Measurements from ENCODE around the gene MLLT10.

MLLT10 gene

GRCh38 chr10:21527598-21528235 is 6.3 kb upstream of the MLLT10 start:
- Histone ChIP-seq H3K9me3 (replicated peaks in 1 of 11) (no peaks in the 10 kb centered on the region), H3K36me3 (no peaks in the 10 kb centered on the region), H3K9ac (no peak overlapping the region), H4K20me1 (peaks cover 0 to 69% (median 49%) of the 10 kb centered on the region in 11 experiments; a peak in 19 of 22 replicates), H3K27ac (no peak overlapping the region), H3K27me3 (peaks cover 94 to 100% (median 95%) of the 10 kb centered on the region in 11 experiments), H3K4me3 (peak overlapping the region in 3 of 10 experiments; percentile 50 to 59 (median 50); a peak in 6 of 20 replicates), H3K4me2 (peak overlapping the region in 4 of 11 experiments; percentile 41 to 94 (median 74); a peak in 8 of 22 replicates), H3K4me1 (peaks cover 0 to 23% (median 5%) of the 10 kb centered on the region in 10 experiments; a peak in 14 of 20 replicates)
- no peak for TF ChIP-seq Cebpa-rat (IDR thresholded peaks at IDR 0.05)

- Histone ChIP-seq H3K4me2 (no peak overlapping the region), H3K36me3 (no peaks in the 10 kb centered on the region), H3K4me3 (no peak overlapping the region), H3K9me3 (replicated peaks in 1 of 11) (no peaks in the 10 kb centered on the region), H4K20me1 (peaks cover 0 to 62% (median 43%) of the 10 kb centered on the region in 11 experiments; a peak in 19 of 22 replicates), H3K9ac (no peak overlapping the region), H3K27me3 (peaks cover 91 to 100% (median 95%) of the 10 kb centered on the region in 11 experiments), H3K4me1 (peaks cover 6 to 30% (median 11%) of the 10 kb centered on the region in 10 experiments; a peak in 19 of 20 replicates), H3K27ac (no peak overlapping the region)
- TF ChIP-seq Cebpa-rat (IDR thresholded peaks at IDR 0.05) = no peak
These were observed 5.6 kb upstream of the MLLT10 start for GRCh38 chr10:21528236-21529031.

DNA sequence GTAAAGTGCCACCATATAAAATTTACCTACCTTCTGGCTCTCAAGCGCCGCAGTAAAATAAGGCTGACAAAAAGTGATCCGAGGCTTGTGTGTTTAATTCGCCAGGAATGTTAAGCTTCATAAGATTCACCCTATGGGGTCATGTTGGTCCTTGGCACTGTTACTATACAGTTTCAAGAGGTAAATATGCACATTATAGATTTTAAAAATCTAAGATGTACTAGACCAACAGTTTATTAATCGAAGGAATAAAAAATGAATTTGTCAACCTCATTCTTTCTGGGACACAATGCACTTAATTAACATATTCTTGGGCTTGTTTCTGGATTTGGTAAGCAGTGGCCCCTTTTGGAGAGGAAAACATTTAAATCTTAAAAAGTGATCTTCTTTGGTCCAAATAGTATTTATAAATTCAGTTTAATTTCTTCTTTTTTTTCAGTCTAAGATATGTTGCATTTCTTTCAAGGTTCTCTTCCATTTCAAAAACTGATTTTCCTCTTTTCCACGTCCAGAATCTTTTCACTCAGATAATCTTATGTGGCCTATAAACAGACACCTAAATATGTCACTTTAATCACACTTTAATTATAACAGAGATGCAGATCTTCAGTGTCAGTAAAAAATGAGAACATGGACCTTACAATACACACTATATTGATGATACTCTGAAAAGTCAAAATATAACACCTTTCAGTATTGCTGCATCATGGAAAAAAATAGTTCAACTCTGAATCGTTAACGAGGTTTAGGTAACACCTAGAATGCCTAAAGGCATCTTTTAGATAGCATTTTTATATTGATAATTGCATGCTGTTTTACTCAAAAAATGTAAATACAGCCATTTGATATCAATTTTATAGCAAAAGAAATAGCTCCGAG is 4.8 kb upstream of the MLLT10 start:
- no peaks in the 10 kb centered on the region for H3K9me3 ChIP-seq (replicated peaks in 1 of 11)
- H3K9ac ChIP-seq = no peak overlapping the region
- H3K4me3 ChIP-seq = no peak overlapping the region
- no peaks in the 10 kb centered on the region for H3K36me3 ChIP-seq
- TF ChIP-seq Cebpa-rat (IDR thresholded peaks at IDR 0.05) = no peak
- H3K27me3 ChIP-seq = peaks cover 83 to 95% (median 88%) of the 10 kb centered on the region in 11 experiments
- peaks cover 7 to 30% (median 13%) of the 10 kb centered on the region in 10 experiments; a peak in 19 of 20 replicates for H3K4me1 ChIP-seq
- peaks cover 0 to 53% (median 40%) of the 10 kb centered on the region in 11 experiments; a peak in 19 of 22 replicates for H4K20me1 ChIP-seq
- no peak overlapping the region for H3K4me2 ChIP-seq
- no peak overlapping the region for H3K27ac ChIP-seq

- H3K9ac ChIP-seq = no peak overlapping the region
- peaks cover under 1 to 46% (median 36%) of the 10 kb centered on the region in 11 experiments; a peak in 19 of 22 replicates for H4K20me1 ChIP-seq
- H3K4me2 ChIP-seq = no peak overlapping the region
- no peak overlapping the region for H3K4me3 ChIP-seq
- no peaks in the 10 kb centered on the region for H3K9me3 ChIP-seq (replicated peaks in 1 of 11)
- peaks cover 74 to 86% (median 79%) of the 10 kb centered on the region in 11 experiments for H3K27me3 ChIP-seq
- no peak for TF ChIP-seq Cebpa-rat (IDR thresholded peaks at IDR 0.05)
- H3K4me1 ChIP-seq = peaks cover 8 to 28% (median 14%) of the 10 kb centered on the region in 10 experiments
- H3K36me3 ChIP-seq = no peaks in the 10 kb centered on the region
- H3K27ac ChIP-seq = no peak overlapping the region
These were observed 3.9 kb upstream of the MLLT10 start for GRCh38 chr10:21530168-21530567.

DNA sequence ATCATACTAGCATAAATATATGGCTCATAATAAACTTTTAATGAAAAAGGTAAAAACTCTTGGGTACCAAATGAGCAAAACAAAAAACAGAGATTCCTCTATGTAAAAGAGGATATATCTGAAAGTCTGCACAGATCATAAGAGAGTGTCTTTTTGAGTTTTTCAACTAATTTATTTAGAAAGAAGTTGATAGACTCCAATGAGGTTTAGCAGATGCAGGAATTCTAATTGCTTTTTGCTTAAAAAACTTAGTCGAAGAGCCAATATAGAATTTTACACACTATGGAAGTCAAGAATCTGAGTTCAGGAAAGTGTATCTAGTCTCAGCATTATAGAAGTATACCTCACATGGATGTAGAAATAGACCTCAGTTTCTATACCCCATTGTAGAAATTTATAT is 3.4 kb upstream of the MLLT10 start:
- Histone ChIP-seq H3K4me3 (no peak overlapping the region), H3K9ac (no peak overlapping the region), H3K36me3 (no peaks in the 10 kb centered on the region), H3K9me3 (replicated peaks in 1 of 11) (no peaks in the 10 kb centered on the region), H3K27ac (no peak overlapping the region), H3K4me1 (peaks cover 8 to 28% (median 17%) of the 10 kb centered on the region in 10 experiments; a peak in 19 of 20 replicates), H3K4me2 (no peak overlapping the region), H3K27me3 (peaks cover 69 to 81% (median 74%) of the 10 kb centered on the region in 11 experiments), H4K20me1 (peaks cover 5 to 46% (median 36%) of the 10 kb centered on the region in 11 experiments; a peak in 21 of 22 replicates)
- TF ChIP-seq Cebpa-rat (IDR thresholded peaks at IDR 0.05) = no peak

GRCh38 chr10:21531164-21531563 is 2.9 kb upstream of the MLLT10 start:
- Histone ChIP-seq H3K36me3 (peaks cover 0 to 4% (median 0%) of the 10 kb centered on the region in 11 experiments; a peak in 4 of 22 replicates), H3K4me1 (peaks cover 7 to 30% (median 18%) of the 10 kb centered on the region in 10 experiments; a peak in 18 of 20 replicates), H3K4me3 (no peak overlapping the region), H4K20me1 (peaks cover 10 to 46% (median 38%) of the 10 kb centered on the region in 11 experiments; a peak in 21 of 22 replicates), H3K9ac (no peak overlapping the region), H3K27me3 (peaks cover 64 to 76% (median 69%) of the 10 kb centered on the region in 11 experiments), H3K27ac (no peak overlapping the region), H3K4me2 (no peak overlapping the region), H3K9me3 (replicated peaks in 1 of 11) (no peaks in the 10 kb centered on the region)
- no peak for TF ChIP-seq Cebpa-rat (IDR thresholded peaks at IDR 0.05)

- H4K20me1 ChIP-seq = peaks cover 22 to 45% (median 35%) of the 10 kb centered on the region in 11 experiments; a peak in 20 of 22 replicates
- H3K27ac ChIP-seq = peak overlapping the region in 4 of 11 experiments; percentile 79 to 87 (median 84); a peak in 9 of 22 replicates
- H3K36me3 ChIP-seq = peaks cover 12 to 20% (median 14%) of the 10 kb centered on the region in 11 experiments; a peak in 19 of 22 replicates
- TF ChIP-seq Cebpa-rat (IDR thresholded peaks at IDR 0.05) = no peak
- H3K9ac ChIP-seq = peak overlapping the region in 9 of 11 experiments; percentile 76 to 88 (median 87); a peak in 14 of 22 replicates
- H3K4me2 ChIP-seq = peak overlapping the region; percentile 75 to 98 (median 91)
- H3K27me3 ChIP-seq = peaks cover 47 to 59% (median 52%) of the 10 kb centered on the region in 11 experiments
- peaks cover 8 to 32% (median 23%) of the 10 kb centered on the region in 10 experiments; a peak in 19 of 20 replicates for H3K4me1 ChIP-seq
- peak overlapping the region; percentile 73 to 92 (median 88) for H3K4me3 ChIP-seq
- H3K9me3 ChIP-seq (replicated peaks in 1 of 11) = no peaks in the 10 kb centered on the region
These were observed 1.2 kb upstream of the MLLT10 start for GRCh38 chr10:21532694-21533466.

Measured in BLaER1 treated with 17β-estradiol and CSF1 and Interleukin-3, amounts not matched to agents 10 nM and 100 nM (cell line).